WTC11 (cell line): ENCODE results near the gene SUDS3. TPM values are rescaled to one million over a fixed set of nuclear protein-coding genes. Genes with fewer than 3 reads are reported as not detected.
A peak's percentile ranks its signal among the peaks of the same experiment; 100 is the strongest.

Source experiments
- ATAC-seq: fragments of 200-7000 bp; cut with Tn5 transposase; 2 replicates; pipeline ENCODE4 v1.10.0; 2021; ENCODE audit warnings: mild to moderate bottlenecking, moderate library complexity
- CTCF ChIA-PET: fragments of 300-600 bp; sonication (Branson Sonifier 250); formaldehyde crosslinking; loops from one replicate; lab custom pipeline; 2021; ENCODE audit warnings: antibody characterized with exemption; lab: Charles Lee
- POLR2A ChIA-PET: fragments of 350-600 bp; sonication (Branson Sonifier 250); formaldehyde crosslinking; loops from one replicate; lab custom pipeline; 2021; ENCODE audit warnings: antibody characterized with exemption; lab: Charles Lee
- DNase-seq: peaks from one replicate; pipeline ENCODE4 v3.0.0; 2021; ENCODE audit warnings: low spot score
- H3K27ac Mint-ChIP-seq: 2 replicates; pipeline ENCODE4 v1.8.0; 2021; ENCODE audit warnings: mixed read lengths
- H3K27me3 Mint-ChIP-seq: 2 replicates; pipeline ENCODE4 v1.8.0; 2021; ENCODE audit warnings: low read depth, mild to moderate bottlenecking, moderate library complexity, mixed read lengths
- H3K36me3 Mint-ChIP-seq: 2 replicates; pipeline ENCODE4 v1.8.0; 2021; ENCODE audit warnings: mixed read lengths
- H3K4me1 Mint-ChIP-seq: 2 replicates; pipeline ENCODE4 v1.8.0; 2022; ENCODE audit warnings: mixed read lengths
- H3K4me3 Mint-ChIP-seq: 2 replicates; pipeline ENCODE4 v1.8.0; 2021; ENCODE audit warnings: mild to moderate bottlenecking, moderate library complexity, mixed read lengths
- H3K9me3 Mint-ChIP-seq: 2 replicates; pipeline ENCODE4 v1.8.0; 2021; ENCODE audit warnings: mixed read lengths
- FOXP1 ChIP-seq: sonication (generic); formaldehyde crosslinking; IDR thresholded peaks from 2 replicates; pipeline ENCODE4 v1.8.0; 2022; ENCODE audit warnings: missing genetic modification reagents, mild to moderate bottlenecking, moderate library complexity, borderline replicate concordance
- NR1H2 ChIP-seq: sonication (generic); formaldehyde crosslinking; IDR thresholded peaks from 2 replicates; pipeline ENCODE4 v1.9.0; 2021; ENCODE audit warnings: mild to moderate bottlenecking, moderate library complexity, missing genetic modification reagents
- PRRX2 ChIP-seq: fragments of 250-450 bp; sonication (Bioruptor Pico); IDR thresholded peaks from 2 replicates; pipeline ENCODE4 v1.8.0; 2021; ENCODE audit warnings: mild to moderate bottlenecking
- RORB ChIP-seq: fragments of 250-450 bp; sonication (Bioruptor Pico); IDR thresholded peaks from 2 replicates; pipeline ENCODE4 v1.9.0; 2021; ENCODE audit warnings: mild to moderate bottlenecking
- TCF7 ChIP-seq: sonication (generic); formaldehyde crosslinking; IDR thresholded peaks from 2 replicates; pipeline ENCODE4 v1.8.0; 2022; ENCODE audit warnings: mild to moderate bottlenecking, low read depth, missing genetic modification reagents, moderate library complexity
- ZNF121 ChIP-seq: sonication (generic); formaldehyde crosslinking; IDR thresholded peaks from 2 replicates; pipeline ENCODE4 v1.8.0; 2023; ENCODE audit warnings: missing genetic modification reagents
- ZNF232 ChIP-seq: sonication (generic); formaldehyde crosslinking; IDR thresholded peaks from 2 replicates; pipeline ENCODE4 v1.8.0; 2022; ENCODE audit warnings: mild to moderate bottlenecking, missing genetic modification reagents
- ZNF396 ChIP-seq: fragments of 250-450 bp; sonication (Bioruptor Pico); IDR thresholded peaks from 2 replicates; pipeline ENCODE4 v1.8.0; 2021; ENCODE audit warnings: mild to moderate bottlenecking, moderate library complexity, borderline replicate concordance
- ZNF423 ChIP-seq: fragments of 250-450 bp; sonication (Bioruptor Pico); IDR thresholded peaks from 2 replicates; pipeline ENCODE4 v2.1.2; 2022; ENCODE audit warnings: mild to moderate bottlenecking, moderate library complexity
- total RNA-seq: library from RNA; stranded (reverse); gene quantifications from 3 replicates; pipeline ENCODE4 v1.2.3, GENCODE V29; 2021
- TF ChIP-seq, protein P1 (sequence below): sonication (generic); formaldehyde crosslinking; IDR thresholded peaks from 2 replicates; pipeline ENCODE4 v1.8.1; 2023; ENCODE audit warnings: mild to moderate bottlenecking, missing genetic modification reagents
- TF ChIP-seq, protein P2 (sequence below): sonication (generic); formaldehyde crosslinking; IDR thresholded peaks from 2 replicates; pipeline ENCODE4 v1.8.0; 2023; ENCODE audit warnings: missing genetic modification reagents, mild to moderate bottlenecking, borderline replicate concordance
- TF ChIP-seq, protein P3 (sequence below): sonication (generic); formaldehyde crosslinking; IDR thresholded peaks from 2 replicates; pipeline ENCODE4 v1.8.1; 2023; ENCODE audit warnings: mild to moderate bottlenecking, missing genetic modification reagents, borderline replicate concordance
- TF ChIP-seq, protein P4 (sequence below): fragments of 250-450 bp; sonication (Bioruptor Pico); IDR thresholded peaks from 2 replicates; pipeline ENCODE4 v1.8.0; 2021; ENCODE audit warnings: mild to moderate bottlenecking
- TF ChIP-seq, protein P5 (sequence below): sonication (generic); formaldehyde crosslinking; IDR thresholded peaks from 2 replicates; pipeline ENCODE4 v1.8.0; 2022; ENCODE audit warnings: mild to moderate bottlenecking, missing genetic modification reagents
- TF ChIP-seq, protein P6 (sequence below): fragments of 250-450 bp; sonication (Bioruptor Pico); conservative IDR thresholded peaks from 2 replicates; pipeline ENCODE4 v1.9.0; 2021; ENCODE audit warnings: mild to moderate bottlenecking
- TF ChIP-seq, protein P7 (sequence below): fragments of 250-450 bp; sonication (Bioruptor Pico); IDR thresholded peaks from 2 replicates; pipeline ENCODE4 v2.1.2; 2022; ENCODE audit warnings: mild to moderate bottlenecking, moderate library complexity

SUDS3 gene
- total RNA-seq, 1 experiment from 2014 or later, result 63.9 TPM

DNA sequence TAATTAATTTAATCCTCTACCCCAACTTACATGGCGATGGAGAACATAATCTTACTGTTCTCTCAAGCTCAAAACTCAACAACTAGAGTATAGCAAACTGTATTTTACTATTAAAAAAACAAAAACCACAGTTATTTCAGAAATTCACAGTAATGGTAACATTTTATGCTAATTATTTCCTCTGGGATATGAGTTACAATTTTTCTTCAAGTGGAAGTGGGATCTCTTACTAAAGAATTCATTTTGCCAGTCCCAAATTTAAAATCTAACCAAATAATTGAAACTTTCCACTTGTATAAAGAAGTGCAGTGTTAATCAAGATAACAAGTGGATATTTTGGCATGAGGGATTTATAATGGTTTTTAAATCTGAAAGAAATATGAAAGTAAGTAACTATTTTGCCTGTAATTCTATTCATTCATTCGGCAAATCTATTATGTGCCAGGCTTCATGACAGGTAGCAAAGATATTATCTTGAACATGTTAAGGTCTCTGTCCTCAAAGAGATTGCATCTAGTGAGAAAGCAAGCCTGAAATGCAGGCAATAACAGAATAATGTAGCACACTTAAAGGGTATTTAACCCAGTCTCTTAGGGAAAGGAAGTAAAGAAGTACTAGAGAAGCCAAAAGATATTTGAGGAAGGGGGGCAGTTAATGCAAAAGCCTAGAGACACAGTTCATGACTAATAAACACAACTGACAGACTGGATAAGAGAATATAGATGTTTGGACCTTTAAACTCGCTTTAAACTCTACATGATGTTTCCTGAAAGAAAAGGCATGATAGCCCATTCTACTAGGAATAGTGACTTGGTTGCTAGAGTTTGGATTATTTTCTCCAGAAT is 47.6 kb upstream of the SUDS3 start:
- Mint-ChIP-seq H3K9me3 (no peaks in the 10 kb centered on the region), H3K4me3 (no peak overlapping the region), H3K36me3 (no peaks in the 10 kb centered on the region), H3K4me1 (peaks cover 6% of the 10 kb centered on the region), H3K27me3 (no peaks in the 10 kb centered on the region), H3K27ac (0 out of 2 replicates have a peak overlapping the region, but pooled peaks have one; percentile 5)
- TF ChIP-seq ZNF232 (no peak), ZNF121 (CRISPR knock-in tag) (no peak), PRRX2 (no peak), TCF7 (CRISPR knock-in tag) (no peak), ZNF423 (no peak), RORB (CRISPR knock-in tag) (no peak)
- TF ChIP-seq, protein P1, sequence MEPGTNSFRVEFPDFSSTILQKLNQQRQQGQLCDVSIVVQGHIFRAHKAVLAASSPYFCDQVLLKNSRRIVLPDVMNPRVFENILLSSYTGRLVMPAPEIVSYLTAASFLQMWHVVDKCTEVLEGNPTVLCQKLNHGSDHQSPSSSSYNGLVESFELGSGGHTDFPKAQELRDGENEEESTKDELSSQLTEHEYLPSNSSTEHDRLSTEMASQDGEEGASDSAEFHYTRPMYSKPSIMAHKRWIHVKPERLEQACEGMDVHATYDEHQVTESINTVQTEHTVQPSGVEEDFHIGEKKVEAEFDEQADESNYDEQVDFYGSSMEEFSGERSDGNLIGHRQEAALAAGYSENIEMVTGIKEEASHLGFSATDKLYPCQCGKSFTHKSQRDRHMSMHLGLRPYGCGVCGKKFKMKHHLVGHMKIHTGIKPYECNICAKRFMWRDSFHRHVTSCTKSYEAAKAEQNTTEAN (CRISPR knock-in tag), result no peak
- TF ChIP-seq, protein P2, sequence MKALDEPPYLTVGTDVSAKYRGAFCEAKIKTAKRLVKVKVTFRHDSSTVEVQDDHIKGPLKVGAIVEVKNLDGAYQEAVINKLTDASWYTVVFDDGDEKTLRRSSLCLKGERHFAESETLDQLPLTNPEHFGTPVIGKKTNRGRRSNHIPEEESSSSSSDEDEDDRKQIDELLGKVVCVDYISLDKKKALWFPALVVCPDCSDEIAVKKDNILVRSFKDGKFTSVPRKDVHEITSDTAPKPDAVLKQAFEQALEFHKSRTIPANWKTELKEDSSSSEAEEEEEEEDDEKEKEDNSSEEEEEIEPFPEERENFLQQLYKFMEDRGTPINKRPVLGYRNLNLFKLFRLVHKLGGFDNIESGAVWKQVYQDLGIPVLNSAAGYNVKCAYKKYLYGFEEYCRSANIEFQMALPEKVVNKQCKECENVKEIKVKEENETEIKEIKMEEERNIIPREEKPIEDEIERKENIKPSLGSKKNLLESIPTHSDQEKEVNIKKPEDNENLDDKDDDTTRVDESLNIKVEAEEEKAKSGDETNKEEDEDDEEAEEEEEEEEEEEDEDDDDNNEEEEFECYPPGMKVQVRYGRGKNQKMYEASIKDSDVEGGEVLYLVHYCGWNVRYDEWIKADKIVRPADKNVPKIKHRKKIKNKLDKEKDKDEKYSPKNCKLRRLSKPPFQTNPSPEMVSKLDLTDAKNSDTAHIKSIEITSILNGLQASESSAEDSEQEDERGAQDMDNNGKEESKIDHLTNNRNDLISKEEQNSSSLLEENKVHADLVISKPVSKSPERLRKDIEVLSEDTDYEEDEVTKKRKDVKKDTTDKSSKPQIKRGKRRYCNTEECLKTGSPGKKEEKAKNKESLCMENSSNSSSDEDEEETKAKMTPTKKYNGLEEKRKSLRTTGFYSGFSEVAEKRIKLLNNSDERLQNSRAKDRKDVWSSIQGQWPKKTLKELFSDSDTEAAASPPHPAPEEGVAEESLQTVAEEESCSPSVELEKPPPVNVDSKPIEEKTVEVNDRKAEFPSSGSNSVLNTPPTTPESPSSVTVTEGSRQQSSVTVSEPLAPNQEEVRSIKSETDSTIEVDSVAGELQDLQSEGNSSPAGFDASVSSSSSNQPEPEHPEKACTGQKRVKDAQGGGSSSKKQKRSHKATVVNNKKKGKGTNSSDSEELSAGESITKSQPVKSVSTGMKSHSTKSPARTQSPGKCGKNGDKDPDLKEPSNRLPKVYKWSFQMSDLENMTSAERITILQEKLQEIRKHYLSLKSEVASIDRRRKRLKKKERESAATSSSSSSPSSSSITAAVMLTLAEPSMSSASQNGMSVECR (CRISPR knock-in tag), result no peak
- no peak for DNase-seq
- ChIA-PET CTCF (no interaction called here), POLR2A (no interaction called here)
- ATAC-seq, result no peak

DNA sequence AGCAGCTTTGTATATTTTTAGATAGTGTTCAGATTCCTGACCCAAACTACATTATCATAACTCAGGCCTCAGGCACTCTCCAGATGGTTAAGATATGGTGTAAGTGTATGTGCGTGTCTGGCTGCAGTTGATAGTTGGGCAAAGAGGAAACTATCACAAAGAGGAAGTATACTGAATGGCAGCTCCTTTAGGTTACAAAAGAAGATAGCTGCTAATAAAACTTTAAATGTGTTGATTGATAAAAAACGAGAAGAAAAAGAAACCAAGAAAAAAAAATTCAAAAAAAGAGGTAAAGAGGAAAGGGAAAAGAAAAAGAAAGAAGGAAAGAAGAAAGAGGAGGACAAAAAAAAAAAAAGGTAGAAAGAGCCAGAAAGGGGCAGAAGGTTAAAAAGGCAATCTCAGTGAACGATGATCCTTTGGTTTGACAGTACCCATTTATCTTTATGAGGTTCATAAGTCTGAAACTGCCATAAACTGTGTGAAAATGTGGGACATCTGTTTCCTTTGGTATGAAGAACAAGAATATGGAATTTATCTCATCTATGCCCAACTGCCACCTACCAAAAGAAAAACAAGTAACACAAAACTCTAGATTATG is 45.8 kb upstream of the SUDS3 start:
- ATAC-seq (no peak), DNase-seq (no peak)
- ChIA-PET POLR2A (interaction anchor here (0.7 kb wide), 1 partner anchor 24 kb away, joined by 7 read pairs; no protein-coding TSS in a partner anchor), CTCF (interaction anchor here (0.7 kb wide), 1 partner anchor 263 kb away, joined by 4 read pairs; no protein-coding TSS in a partner anchor)
- Mint-ChIP-seq H3K36me3 (no peaks in the 10 kb centered on the region), H3K27ac (no peak overlapping the region; the same call in 1 of the 2 replicates), H3K4me3 (no peak overlapping the region), H3K9me3 (no peaks in the 10 kb centered on the region), H3K27me3 (no peaks in the 10 kb centered on the region), H3K4me1 (peaks cover 6% of the 10 kb centered on the region)
- TF ChIP-seq, protein P3, sequence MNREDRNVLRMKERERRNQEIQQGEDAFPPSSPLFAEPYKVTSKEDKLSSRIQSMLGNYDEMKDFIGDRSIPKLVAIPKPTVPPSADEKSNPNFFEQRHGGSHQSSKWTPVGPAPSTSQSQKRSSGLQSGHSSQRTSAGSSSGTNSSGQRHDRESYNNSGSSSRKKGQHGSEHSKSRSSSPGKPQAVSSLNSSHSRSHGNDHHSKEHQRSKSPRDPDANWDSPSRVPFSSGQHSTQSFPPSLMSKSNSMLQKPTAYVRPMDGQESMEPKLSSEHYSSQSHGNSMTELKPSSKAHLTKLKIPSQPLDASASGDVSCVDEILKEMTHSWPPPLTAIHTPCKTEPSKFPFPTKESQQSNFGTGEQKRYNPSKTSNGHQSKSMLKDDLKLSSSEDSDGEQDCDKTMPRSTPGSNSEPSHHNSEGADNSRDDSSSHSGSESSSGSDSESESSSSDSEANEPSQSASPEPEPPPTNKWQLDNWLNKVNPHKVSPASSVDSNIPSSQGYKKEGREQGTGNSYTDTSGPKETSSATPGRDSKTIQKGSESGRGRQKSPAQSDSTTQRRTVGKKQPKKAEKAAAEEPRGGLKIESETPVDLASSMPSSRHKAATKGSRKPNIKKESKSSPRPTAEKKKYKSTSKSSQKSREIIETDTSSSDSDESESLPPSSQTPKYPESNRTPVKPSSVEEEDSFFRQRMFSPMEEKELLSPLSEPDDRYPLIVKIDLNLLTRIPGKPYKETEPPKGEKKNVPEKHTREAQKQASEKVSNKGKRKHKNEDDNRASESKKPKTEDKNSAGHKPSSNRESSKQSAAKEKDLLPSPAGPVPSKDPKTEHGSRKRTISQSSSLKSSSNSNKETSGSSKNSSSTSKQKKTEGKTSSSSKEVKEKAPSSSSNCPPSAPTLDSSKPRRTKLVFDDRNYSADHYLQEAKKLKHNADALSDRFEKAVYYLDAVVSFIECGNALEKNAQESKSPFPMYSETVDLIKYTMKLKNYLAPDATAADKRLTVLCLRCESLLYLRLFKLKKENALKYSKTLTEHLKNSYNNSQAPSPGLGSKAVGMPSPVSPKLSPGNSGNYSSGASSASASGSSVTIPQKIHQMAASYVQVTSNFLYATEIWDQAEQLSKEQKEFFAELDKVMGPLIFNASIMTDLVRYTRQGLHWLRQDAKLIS (CRISPR knock-in tag), result no peak
- TF ChIP-seq, protein P4, sequence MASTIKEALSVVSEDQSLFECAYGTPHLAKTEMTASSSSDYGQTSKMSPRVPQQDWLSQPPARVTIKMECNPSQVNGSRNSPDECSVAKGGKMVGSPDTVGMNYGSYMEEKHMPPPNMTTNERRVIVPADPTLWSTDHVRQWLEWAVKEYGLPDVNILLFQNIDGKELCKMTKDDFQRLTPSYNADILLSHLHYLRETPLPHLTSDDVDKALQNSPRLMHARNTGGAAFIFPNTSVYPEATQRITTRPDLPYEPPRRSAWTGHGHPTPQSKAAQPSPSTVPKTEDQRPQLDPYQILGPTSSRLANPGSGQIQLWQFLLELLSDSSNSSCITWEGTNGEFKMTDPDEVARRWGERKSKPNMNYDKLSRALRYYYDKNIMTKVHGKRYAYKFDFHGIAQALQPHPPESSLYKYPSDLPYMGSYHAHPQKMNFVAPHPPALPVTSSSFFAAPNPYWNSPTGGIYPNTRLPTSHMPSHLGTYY (CRISPR knock-in tag), result no peak
- TF ChIP-seq ZNF423 (no peak), NR1H2 (no peak), ZNF396 (CRISPR knock-in tag) (no peak), FOXP1 (CRISPR knock-in tag) (no peak)
- TF ChIP-seq, protein P5, sequence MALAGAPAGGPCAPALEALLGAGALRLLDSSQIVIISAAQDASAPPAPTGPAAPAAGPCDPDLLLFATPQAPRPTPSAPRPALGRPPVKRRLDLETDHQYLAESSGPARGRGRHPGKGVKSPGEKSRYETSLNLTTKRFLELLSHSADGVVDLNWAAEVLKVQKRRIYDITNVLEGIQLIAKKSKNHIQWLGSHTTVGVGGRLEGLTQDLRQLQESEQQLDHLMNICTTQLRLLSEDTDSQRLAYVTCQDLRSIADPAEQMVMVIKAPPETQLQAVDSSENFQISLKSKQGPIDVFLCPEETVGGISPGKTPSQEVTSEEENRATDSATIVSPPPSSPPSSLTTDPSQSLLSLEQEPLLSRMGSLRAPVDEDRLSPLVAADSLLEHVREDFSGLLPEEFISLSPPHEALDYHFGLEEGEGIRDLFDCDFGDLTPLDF (CRISPR knock-in tag), result no peak
- TF ChIP-seq, protein P6, sequence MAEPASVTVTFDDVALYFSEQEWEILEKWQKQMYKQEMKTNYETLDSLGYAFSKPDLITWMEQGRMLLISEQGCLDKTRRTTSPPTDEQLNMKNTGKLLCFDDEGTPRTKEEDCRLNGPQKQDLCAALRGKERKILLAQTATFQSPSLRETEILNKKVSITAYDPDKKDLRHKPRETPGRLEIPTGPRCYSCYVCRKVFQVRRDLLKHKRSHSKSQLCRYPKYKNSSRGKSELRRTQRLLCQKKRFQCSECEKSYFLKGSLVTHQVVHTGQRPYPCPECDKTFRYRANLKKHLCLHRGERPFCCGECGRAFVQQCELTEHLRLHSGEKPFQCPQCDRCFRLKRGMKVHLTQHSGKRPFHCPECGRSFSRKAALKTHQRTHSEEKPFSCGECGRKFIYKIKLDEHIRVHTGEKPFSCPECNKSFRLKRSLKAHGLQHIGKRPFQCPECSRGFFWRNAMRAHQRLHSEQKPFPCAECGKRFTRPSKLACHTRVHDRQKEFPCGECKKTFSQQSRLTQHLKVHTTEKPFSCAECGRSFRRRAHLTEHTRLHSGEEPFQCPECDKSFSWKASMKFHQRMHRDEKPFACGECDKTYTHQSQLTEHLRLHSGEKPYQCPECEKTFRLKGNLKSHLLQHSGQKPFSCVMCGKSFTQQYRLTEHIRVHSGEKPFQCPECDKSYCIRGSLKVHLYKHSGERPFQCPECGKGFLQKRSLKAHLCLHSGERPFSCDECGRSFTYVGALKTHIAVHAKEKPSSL (CRISPR knock-in tag), result no peak
- TF ChIP-seq, protein P7, sequence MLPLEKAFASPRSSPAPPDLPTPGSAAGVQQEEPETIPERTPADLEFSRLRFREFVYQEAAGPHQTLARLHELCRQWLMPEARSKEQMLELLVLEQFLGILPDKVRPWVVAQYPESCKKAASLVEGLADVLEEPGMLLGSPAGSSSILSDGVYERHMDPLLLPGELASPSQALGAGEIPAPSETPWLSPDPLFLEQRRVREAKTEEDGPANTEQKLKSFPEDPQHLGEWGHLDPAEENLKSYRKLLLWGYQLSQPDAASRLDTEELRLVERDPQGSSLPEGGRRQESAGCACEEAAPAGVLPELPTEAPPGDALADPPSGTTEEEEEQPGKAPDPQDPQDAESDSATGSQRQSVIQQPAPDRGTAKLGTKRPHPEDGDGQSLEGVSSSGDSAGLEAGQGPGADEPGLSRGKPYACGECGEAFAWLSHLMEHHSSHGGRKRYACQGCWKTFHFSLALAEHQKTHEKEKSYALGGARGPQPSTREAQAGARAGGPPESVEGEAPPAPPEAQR (CRISPR knock-in tag), result no peak
